Measurements from ENCODE around the gene C1QL3.

DNA sequence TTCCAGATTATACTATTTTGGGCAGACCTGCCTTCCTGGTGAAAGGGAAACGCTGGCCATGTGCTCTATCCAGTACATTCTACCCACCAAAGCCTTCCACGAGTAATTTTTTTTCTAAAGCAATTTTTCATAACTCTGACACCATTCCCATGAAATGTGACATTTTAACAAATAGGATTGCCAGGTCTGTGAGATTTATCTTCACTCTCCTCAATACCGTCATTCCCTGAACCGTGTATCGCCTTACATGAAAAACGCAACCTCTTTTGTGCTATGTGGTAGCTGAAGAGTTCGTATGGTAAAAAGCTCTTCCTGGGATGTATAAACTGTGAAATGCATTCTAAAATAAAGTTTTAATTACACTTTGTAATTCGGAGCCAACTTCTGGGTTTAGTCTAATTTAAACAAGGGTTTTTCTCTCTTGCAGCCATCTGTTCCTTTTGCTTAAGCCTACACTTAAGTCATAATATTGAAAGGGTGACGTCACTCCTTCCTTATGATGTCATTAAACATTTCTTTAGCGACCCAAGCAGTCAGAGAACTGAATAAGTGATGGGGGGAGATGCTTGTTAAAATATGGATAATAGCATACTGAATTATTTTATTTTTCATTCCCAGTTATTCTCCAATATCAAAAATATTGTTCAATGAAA, 27.7 kb downstream of the C1QL3 start:
- TF ChIP-seq, protein P1, sequence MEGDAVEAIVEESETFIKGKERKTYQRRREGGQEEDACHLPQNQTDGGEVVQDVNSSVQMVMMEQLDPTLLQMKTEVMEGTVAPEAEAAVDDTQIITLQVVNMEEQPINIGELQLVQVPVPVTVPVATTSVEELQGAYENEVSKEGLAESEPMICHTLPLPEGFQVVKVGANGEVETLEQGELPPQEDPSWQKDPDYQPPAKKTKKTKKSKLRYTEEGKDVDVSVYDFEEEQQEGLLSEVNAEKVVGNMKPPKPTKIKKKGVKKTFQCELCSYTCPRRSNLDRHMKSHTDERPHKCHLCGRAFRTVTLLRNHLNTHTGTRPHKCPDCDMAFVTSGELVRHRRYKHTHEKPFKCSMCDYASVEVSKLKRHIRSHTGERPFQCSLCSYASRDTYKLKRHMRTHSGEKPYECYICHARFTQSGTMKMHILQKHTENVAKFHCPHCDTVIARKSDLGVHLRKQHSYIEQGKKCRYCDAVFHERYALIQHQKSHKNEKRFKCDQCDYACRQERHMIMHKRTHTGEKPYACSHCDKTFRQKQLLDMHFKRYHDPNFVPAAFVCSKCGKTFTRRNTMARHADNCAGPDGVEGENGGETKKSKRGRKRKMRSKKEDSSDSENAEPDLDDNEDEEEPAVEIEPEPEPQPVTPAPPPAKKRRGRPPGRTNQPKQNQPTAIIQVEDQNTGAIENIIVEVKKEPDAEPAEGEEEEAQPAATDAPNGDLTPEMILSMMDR (IDR thresholded peaks at IDR 0.05 in 2 of 3, conservative IDR thresholded peaks at IDR 0.05 in 1 of 3; ENCODE audit: control insufficient read depth in 2 of 3, extremely low read depth in 1 of 3, insufficient read depth in 1 of 3, low read depth in 3 of 3, low read length in 3 of 3): no peak
- no peak for TF ChIP-seq ZNF24 (IDR thresholded peaks at IDR 0.05)
- no peak for TF ChIP-seq MTA3 (IDR thresholded peaks at IDR 0.05; ENCODE audit: borderline replicate concordance, low read length)
- TF ChIP-seq, protein P2, sequence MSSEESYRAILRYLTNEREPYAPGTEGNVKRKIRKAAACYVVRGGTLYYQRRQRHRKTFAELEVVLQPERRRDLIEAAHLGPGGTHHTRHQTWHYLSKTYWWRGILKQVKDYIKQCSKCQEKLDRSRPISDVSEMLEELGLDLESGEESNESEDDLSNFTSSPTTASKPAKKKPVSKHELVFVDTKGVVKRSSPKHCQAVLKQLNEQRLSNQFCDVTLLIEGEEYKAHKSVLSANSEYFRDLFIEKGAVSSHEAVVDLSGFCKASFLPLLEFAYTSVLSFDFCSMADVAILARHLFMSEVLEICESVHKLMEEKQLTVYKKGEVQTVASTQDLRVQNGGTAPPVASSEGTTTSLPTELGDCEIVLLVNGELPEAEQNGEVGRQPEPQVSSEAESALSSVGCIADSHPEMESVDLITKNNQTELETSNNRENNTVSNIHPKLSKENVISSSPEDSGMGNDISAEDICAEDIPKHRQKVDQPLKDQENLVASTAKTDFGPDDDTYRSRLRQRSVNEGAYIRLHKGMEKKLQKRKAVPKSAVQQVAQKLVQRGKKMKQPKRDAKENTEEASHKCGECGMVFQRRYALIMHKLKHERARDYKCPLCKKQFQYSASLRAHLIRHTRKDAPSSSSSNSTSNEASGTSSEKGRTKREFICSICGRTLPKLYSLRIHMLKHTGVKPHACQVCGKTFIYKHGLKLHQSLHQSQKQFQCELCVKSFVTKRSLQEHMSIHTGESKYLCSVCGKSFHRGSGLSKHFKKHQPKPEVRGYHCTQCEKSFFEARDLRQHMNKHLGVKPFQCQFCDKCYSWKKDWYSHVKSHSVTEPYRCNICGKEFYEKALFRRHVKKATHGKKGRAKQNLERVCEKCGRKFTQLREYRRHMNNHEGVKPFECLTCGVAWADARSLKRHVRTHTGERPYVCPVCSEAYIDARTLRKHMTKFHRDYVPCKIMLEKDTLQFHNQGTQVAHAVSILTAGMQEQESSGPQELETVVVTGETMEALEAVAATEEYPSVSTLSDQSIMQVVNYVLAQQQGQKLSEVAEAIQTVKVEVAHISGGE (CRISPR knock-in tag; IDR thresholded peaks at IDR 0.05): no peak
- TF ChIP-seq RAD21 (IDR thresholded peaks at IDR 0.05; ENCODE audit: insufficient read depth, low read depth, low read length): no peak
- TF ChIP-seq EZH2 (IDR thresholded peaks at IDR 0.05; ENCODE audit: borderline replicate concordance, control insufficient read depth, low read depth, low read length): no peak
- TF ChIP-seq POLR2A (IDR thresholded peaks at IDR 0.05; ENCODE audit: low read depth, low read length): no peak
- no peak for TF ChIP-seq CBFB (IDR thresholded peaks at IDR 0.05; ENCODE audit: low read depth)
- no peak for TF ChIP-seq NR2F1 (conservative IDR thresholded peaks at IDR 0.05)
- no peak for TF ChIP-seq SMARCA5 (IDR thresholded peaks at IDR 0.05)
- no peak for TF ChIP-seq ZNF207 (IDR thresholded peaks at IDR 0.05; ENCODE audit: borderline replicate concordance)
- TF ChIP-seq BMI1 (IDR thresholded peaks at IDR 0.05; ENCODE audit: borderline replicate concordance): no peak
- TF ChIP-seq TCF3 (IDR thresholded peaks at IDR 0.05; ENCODE audit: borderline replicate concordance, insufficient read depth, low read depth, low read length): no peak

Data from GM12878 (cell line).